Retinal pigment epithelial cell (primary cell): ENCODE data around the gene BRI3BP.

Experiments used
- DNase-seq: peaks from one replicate; pipeline ENCODE4 v3.0.0-alpha.2; 2010; ENCODE audit warnings: low read depth
- H3K4me3 ChIP-seq: 2 replicates; pipeline ENCODE4 v1.5.1; 2011; ENCODE audit warnings: mild to moderate bottlenecking, low read length, control low read depth, moderate library complexity
- CTCF ChIP-seq: conservative IDR thresholded peaks from 2 replicates; pipeline ENCODE4 v1.5.1; 2011; ENCODE audit warnings: low read depth, low read length, control low read depth, inconsistent platforms

BRI3BP gene

GRCh38 chr12:125033288-125033687 is 39.8 kb downstream of the BRI3BP start:
- no peak for TF ChIP-seq CTCF
- H3K4me3 ChIP-seq = no peak overlapping the region
- no peak for DNase-seq

- no peak for DNase-seq
- peak; percentile 3 for TF ChIP-seq CTCF
- no peak overlapping the region for H3K4me3 ChIP-seq
Observed at GRCh38 chr12:125038976-125039625, 45.7 kb downstream of the BRI3BP start.

DNA sequence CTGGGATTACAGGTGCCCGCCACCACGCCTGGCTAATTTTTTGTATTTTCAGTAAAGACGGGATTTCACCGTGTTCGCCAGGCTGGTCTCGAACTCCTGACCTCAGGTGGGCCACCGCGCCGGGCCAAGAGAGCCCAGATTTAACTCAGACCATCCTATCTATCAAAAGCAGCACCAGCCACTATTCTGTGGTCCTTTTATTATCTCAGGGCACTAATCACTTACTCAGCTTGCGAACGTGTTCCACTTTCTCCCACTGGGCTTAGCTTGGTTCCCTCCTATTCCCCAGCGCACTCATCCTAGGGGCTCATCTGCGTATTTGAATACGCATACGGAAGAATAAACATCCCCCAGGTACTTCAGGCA is 55.6 kb downstream of the BRI3BP start:
- no peak for DNase-seq
- no peak for TF ChIP-seq CTCF

DNA sequence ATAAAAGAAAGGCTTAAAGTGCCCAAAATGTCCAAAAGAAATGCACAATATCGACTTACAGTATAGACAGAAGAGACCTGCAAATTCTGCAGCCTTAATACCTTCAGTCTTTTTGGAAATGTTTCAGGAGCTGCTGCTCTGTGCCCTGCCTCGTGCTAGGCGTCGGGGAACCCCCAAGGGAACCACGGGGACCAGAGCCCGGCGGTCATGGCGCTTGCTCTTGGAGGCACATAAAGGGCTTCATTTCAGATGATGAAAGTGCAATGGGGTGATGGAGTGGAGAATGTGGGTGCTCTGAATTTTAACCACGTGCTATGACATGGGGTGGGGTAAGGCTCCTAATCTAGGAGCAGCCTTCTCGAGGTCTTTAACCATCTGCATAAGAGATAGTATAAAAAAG is 57.0 kb downstream of the BRI3BP start:
- DNase-seq = no peak
- no peak overlapping the region for H3K4me3 ChIP-seq
- no peak for TF ChIP-seq CTCF

More for the DNA sequence above, 55.6 kb downstream of the BRI3BP start:
- peak overlapping the region; percentile 64 for H3K4me3 ChIP-seq

DNA sequence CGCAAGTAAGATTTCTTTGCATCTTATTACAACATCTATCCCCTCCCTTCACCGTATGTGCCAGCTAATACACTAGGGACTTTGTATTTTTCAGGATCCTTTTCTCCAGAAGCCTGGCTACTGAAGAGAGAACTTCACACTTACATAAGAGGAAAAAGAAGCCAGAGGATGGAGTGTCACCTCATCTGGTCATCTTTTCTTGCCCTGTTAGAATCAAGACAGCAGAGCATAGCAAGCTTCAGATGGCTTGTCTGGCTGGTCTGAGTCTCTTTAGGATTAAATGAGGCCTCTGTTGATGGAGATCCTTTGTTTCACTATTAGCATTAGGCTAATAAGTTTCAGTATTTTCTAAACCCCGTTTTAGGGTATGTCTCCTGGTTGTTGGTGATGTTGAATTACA is 57.4 kb downstream of the BRI3BP start:
- DNase-seq = no peak
- no peak overlapping the region for H3K4me3 ChIP-seq
- TF ChIP-seq CTCF = no peak

- no peak for DNase-seq
- H3K4me3 ChIP-seq = no peak overlapping the region
- TF ChIP-seq CTCF = no peak
Observed at GRCh38 chr12:125053821-125054220, 60.4 kb downstream of the BRI3BP start.

DNA sequence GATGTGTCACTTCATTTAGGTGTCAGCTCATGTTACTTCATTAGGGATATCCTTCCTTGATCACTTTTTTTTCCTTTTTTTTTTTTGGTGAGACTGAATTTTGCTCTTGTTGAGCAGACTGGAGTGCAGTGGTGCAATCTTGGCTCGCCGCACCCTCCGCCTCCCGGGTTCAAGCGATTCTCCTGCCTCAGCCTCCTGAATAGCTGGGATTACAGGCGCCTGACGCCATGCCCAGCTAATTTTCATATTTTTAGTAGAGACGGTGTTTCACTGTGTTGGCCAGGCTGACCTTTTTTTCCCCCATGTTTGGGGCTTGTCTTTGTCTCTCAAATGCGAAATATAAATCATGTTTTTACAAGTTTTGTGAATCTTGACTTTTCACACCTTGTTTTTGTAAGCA is 62.1 kb downstream of the BRI3BP start:
- DNase-seq = no peak
- H3K4me3 ChIP-seq = no peak overlapping the region
- no peak for TF ChIP-seq CTCF
